Fibroblast of skin of right quadriceps (primary cell): ENCODE data around the gene SP6.

Experiments used
- DNase-seq: peaks from one replicate; pipeline ENCODE4 v3.0.0-alpha.2; 2013

The SP6 gene

DNA sequence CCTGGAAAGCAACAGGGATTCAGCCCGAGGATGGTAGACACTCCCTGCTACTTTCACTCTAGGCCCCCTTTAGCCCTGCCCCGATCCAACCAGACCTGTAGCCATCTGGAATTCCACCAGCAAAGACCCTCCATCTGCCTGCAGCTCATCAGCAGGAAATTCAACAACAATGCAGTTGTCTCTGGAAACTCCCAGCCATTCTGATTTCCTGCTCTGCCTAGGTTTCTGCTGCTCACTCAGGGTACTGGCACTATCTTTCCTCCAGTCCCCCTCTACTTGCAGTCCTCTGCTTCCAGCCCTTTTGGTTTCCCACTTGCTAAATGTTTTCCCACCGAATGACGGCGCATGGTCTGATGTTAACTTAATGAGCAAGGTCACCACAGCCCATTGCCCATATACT lies 2.7 kb upstream of the SP6 start:
- DNase-seq, result no peak

DNA sequence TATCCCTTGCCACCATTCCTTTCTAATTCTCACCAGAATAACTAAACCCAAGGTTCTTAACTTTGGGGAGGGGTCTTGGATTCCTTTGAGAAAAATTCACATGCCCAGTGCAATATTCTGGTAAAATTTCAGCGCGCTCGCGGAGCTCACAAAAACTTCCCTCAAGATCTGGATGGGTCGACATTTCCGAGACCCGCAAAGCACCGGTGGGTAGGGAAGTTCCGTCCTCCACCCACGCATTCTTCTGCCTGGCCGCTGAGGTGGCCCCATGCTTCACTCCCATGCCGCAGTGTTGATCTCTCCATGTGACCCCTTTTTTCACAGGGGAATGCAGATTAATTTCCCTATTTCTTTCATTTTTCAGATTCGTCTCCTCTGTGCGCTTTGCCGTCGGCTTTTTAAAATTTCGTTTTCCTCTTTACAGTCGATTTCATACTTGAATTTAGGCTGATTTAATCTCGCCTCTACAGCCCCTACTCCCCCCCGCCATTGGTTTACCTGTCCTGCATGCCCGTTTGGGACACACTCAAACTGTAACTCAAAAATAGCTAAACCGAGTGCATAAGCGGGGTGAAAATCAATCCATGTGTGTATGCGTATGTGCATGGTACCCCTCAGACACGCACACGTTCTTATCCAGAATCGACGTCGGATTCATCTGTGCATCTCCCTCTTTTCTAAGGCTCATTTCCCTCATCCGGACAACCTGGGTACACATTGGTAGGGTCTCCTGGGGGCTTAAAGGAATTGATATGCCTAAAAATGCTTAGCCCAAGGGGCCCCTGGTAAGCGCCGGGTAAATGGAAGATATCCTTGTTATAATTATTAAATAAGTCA lies 1.4 kb upstream of the SP6 start:
- DNase-seq, result no peak

DNA sequence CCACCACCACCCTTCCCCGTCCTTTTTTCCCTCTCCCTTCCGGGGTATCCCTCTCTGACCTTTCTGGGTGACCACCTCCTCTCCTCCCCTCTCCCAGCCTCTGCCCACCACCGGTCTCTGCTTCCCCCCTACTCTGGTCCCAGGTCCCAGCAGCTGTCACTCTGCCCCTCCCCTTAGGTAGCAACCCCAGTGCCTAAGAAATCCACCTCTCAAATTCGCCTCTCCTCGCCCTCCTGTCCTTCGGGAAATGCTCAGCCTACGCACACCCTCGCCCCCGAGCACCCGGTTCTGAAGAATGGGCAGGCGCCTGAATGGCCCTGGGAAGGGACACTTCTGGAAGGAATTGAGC lies 775 bp upstream of the SP6 start:
- no peak for DNase-seq

DNA sequence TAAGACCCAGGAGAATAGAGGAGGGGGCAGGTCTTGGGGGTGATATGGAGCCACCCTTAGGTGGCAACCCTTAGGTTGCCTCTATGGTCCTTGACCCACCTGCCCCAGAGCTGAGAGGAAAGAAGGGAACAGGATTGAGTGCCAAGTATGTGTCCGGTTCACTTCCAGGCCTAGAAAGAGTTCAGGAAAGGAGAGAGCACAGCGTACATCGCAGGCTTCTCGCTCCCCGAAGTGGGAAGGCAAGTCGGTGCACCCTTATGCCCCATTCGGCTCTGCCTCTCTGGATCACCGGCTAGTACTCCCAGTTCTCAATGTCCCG lies 631 bp downstream of the SP6 start:
- DNase-seq, result no peak

DNA sequence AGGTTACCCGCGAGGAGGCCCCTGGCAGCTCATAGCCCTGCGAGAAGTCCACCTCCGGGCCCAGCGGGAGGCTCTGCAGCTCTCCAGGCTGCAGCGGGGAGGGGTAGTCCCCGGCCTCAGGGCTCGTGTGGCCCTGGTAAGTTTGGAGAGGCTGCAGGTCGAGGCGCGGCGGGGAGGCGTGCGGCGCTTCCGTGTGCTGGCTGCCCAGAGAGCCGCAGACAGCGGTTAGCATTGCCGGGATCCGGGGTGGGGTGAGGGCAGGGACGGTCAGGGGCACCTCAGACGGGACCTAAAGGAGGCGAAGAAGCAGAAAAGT lies 2.8 kb downstream of the SP6 start:
- no peak for DNase-seq

DNA sequence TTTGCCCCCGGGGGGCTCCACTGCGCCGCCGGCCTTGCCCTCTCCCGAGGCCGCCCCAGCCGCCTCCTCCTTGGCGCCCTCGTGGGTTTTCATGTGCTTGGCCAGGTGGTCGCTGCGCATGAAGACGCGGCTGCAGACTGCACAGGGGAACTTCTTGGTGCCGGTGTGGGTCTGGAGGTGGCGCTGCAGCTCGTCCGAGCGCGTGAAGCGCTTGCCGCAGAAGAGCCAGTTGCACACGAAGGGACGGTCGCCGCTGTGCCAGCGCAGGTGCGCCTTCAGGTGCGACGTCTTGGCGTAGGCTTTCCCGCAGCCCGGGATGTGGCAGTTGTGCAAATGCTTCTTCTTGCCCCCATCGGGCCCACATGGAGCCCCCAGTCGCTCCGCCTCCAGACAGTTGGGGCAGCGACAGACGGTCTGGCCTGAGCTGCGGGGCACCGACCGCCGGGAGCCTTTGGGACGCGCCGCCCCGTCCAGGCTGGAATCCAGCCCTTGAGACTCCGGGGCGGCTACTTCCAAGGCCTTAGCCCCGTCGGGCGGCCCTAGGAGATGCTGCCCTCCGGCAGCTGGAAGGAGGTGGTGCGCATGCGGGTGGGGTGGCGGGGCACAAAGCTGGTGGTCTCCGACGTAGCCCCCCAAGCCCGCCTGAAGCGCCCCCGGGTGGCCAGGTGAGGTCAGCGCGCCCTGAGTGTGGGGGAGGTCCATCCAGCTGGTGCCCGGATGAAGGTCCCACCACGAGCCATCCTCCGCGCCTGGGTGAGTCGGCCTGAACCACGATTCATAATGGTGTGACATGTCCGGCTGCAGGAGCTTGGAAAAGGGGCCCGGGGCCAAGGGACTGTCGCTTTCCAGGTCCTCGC lies 3.4 kb downstream of the SP6 start:
- no peak for DNase-seq

DNA sequence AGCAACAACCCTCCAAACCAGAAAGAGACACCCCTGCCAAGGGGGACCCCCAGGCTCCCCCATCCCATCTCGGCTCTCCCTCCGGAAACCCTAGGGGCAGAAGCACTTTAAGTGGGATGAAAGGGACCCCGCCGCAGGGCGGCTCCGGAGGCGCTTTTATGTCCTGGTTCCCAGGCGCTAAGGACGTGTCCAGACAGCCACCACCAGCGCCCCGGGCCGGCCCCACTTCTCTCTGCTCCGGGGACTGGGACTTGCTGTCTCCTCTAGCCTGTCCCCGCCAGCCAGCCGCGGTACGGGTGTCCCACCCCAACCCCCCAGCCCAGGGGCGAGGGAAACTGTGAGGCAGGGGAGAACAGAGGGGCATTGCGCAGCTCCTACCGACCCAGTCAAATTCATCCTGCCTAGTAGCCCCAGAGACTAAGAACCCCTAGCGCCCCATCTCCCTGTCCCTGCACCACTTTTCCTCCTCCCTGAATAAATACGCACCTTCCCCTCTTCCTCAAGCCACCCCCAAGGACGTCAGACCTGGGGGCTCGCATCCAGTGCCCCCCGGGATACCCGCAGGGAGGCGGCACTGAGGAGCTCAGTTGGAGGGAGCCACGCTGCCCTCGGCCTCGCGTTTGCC lies 4.1 kb downstream of the SP6 start:
- no peak for DNase-seq

DNA sequence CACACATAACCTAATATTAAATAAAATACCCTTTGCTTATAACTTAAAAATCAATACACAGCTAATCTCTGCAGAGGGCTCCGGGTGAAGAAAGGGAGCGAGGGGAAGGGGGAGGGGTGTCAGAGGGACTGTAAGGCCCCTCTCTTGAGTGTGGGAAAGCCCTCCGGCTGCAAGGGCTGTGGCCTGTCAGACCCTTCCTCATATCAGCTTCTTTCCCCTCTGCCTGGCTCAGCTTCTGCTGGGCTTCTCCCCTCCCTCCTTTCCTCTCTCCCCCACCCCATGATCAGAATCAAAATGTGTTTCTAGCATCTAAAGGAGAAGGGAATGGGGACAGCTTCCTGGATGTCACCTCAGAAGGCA lies 5.3 kb downstream of the SP6 start:
- DNase-seq, result no peak

DNA sequence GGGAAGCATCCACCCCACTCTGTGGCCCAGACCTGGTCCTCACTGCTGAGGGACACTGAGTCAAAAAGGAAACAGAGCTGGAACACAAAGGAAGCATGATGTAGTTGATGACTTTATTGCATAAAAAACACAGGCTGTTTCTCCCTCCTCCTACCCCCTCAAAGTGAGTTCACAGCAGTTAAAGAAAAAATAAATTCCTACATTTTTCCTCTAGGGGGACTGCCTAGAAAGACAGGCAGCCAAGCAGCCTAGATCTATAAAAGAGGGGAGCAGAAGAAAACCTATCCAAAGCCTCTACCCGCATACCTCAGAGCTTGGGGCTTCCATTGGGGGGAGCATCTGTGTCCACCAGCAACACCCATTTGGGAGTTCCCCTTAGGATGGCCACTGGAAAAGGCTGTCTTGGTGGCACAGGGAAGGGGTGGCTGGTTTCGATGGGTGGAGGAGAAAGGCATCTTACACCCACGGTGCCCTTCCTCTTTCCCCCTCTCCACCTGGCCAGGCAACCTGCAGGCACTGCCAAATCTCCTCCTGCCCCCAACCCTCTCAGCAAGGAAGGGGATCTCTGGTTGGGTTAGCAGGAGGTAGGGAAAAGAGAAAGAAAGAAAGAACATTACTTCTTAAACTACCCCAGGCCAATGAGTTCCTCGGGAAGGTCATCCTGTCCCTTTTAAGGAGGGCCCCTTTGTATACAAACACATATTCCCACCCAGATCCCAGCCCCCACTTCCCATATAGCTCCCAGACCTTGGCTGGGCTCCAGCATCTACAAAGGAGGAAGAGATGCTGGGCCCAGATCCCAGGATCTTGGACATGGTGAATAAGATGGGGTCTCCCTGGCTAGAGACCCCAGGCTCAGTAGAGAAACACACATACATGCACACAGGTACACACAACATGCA lies 5.9 kb downstream of the SP6 start:
- DNase-seq, result peak; percentile 22

DNA sequence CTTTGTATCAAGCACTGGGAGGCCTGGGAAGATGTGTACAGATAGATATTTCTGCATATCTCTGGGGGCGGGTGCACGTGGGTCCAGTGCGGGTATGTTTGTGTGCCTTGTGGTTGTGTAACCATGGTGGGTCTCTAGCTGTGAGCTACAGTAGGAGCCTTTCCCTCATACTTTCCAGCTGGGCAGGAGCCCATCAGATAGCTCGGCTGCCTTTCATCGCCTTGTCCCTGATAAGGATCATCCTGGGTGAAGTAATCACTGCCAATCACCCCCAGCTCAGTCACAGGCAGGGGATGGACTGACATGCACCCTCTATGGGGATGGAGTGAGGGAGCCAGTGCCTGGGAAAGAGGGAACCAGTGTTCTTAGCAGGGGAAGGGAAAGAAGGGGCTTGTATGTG lies 6.7 kb downstream of the SP6 start:
- peak; percentile 16 for DNase-seq

DNA sequence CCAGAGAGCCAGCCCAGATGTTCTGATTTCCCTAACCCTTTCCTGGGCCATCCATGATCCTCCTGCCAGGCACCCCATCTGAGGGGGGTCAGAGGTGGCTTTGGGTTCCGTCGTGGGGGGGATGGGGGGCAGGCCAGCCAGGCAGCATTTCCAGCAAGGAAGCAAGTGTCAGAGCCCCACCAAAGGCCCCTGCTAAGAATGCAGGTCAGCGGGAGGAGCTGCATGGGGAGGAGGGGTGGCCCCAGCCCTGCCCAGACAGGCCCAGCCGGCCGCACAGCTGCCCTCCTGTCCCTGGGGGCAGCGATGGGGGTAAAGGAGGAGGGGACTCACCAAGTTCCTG lies 7.6 kb downstream of the SP6 start:
- no peak for DNase-seq

DNA sequence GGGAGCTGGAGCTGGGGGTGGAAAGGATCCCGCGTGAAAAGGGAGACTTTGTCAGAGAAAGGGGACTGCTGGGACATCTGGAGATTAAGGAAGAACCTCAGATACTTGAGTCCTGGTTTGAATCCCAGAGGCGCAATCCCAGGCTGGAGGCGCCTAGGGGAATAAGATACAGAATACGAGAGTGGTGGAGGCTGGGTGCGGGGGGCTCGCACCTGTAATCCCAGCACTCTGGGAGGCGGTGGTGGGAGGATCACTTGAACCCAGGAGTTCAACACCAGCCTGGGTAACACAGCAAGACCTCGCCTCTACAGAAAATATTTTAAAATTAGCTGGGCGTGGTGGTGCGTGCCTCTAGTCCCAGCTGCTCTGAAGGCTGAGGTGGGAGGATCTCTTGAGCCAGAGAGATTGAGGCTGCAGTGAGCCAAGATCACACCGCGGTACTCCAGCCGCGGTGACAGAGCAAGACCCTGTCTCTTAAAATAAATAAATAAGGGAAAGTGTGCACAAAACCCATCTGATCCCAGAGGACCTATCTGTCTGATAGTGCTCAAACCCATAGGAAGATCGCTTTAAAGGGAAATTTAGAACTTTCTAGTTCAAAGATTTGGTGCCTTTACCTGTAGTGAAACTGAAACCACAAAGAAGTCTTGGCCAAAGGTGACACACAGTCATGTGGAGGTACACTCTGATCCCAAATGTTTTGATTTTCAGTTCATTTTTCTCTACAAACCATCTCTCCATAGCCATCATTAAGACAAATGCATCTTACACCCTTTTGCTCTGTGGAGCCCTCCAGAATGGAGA lies 9.3 kb downstream of the SP6 start:
- DNase-seq, result no peak

DNA sequence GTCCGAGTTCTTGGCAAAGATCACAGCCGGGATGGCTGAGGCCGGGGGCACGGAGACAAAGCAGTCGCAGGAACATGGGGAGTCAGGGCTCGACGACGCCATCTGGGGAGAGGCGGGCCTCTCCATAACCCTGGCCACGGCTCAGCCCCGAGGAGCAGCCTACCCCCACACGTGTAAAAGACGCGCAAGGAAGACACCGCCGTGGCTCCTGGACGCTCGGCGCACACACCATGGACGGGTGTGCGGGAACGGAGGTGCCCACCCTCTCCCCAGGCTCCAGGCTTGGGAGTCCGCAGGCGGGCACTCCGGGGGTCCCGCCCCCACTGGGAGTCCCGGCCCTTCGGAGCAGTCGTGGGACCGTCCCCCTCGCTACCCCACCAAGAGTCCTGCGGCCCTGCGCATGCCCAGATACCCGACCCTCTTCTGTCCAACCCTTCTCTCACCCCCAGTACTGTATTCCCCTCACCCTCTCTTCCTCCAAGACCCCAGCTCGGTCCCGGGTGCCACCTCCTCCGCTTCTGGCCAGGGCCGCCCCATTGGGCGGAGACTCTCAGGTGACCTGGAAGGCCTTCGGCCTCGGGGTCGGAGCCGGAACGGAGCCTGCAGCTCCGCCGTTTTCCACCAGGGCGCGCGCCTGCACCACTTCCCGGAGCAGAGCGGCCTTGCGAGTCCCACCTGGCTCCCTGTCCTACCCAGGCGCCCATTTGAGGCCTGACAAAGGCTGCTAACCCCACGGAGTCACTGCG lies 10.0 kb downstream of the SP6 start, which contains the start of gene SCRN2:
Gene SCRN2 (minus strand): TSS at position 532 of the 746 bp plus-strand sequence. CDS start 430 bp downstream, at position 102.
- peak; percentile 77 for DNase-seq

DNA sequence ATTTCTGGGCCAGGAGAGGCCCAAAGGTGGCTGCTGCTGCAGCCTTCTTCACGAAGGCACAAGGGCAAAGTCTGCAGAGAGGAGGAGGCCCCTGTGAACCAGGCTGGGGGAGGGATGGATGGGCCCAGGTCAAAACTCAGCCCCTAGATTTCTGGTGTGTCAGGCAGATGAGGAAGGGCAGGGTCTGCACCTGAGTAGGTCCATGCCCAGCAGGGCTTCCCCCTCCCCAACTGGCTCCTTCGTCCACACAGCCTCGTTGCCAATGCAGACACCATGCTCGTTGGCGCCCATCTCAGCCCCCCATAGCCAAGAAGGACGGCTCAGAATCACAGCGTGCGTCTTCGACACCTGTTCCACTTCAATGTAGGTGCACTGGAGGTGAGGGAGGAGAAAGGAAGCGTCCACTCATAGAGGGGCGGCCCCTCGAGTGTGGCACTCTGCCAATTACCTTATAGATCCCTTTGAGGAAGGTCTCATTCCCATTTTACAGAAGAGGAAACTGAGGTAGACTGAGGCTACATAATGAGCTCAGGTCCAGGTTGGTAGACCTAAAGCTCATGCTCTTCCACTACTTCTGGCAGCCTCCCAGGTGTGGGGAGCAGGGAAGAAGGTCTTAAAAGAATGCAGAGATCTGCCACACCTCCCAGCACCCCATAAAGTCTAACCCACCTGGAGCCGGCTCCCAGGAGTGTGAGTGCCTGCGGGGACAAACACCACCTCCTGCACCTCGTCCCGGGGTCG lies 10.8 kb downstream of the SP6 start:
- no peak for DNase-seq

DNA sequence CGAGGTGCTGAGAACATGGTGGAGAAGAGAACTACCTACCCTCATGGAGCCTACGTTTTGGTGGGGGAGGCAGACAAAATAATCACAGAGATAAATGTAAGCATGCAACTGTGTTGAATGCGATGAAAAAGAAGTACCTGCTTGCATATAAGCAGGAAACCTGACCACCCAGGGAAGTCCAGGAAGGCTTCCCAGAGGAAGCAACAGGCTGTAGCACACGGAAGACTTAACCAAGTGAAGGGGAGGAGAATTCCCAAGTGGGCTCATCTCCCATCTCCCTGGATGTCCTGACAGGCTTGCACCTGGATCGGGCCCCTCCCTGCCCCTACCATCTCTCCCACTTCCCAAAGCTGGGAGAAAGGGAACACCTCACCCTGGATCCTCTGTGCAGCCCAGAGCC lies 11.9 kb downstream of the SP6 start:
- no peak for DNase-seq

DNA sequence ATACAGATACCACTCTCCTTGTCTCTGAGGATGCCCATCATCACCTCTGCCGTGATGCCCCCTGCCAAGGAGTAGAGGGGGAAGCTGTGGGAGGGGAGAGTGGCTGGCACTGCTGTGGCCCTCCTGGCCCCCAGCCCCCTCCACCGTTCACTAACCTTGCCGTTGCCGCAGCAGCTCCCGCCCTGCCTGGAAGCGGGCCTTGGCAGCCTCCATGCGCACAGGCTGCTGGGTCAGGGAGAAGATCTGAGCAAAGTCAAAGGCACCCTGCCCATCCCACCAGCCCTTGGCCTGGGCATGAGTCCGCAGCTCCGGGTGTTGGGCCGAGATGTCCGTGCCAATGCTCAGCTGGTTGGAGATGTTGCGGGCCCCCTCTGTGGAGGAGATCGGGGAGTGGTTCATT lies 12.3 kb downstream of the SP6 start:
- no peak for DNase-seq

DNA sequence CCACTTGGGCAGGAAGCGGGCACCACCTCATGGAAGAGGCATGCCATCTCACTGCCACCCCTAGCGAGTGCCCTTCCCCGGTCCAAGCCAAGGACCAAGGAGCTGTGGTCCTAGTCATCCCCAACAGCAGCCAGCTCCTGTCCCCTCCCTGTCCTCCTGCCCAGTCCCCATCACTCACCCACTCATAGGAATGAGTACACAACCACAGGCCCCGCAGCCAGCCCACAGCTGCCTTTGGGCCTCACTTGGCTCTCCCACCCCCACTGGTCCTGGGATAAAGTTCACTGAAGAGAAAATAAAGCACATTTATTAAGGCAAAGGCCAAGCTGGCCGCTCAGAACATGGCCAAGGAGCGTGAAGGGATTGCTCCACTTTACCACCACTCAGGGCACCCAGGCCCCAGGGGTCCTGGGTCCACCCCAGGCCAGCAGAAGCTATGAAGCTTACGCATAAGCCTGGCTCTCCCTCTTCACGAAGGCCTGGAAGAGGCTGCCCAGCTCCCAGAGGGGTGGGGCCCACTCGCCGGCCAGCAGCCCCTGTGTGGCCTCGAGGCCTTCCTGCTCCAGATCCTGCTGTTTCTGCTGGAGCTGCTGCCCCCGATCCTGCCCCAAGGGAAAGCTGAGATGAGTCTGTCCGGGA lies 13.4 kb downstream of the SP6 start:
- no peak for DNase-seq

DNA sequence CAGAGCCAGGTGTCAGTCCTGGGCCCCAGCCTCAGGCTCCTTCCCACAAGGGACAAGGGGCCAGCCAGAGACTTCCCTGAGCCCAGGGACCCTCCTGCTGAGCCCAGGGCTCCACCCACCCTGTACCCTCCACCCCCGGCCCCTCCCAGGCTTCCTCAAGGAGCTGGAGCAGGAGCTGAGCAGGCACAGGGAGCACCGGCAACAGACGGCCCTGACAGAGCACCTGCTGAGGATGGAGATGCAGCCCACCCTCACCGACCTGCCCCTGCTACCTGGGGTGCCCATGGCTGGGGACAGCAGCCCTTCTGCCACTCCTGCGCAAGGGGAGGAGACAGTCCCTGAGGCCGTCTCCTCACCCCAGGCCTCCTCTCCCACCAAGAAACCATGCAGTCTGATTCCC lies 14.4 kb downstream of the SP6 start:
- no peak for DNase-seq

DNA sequence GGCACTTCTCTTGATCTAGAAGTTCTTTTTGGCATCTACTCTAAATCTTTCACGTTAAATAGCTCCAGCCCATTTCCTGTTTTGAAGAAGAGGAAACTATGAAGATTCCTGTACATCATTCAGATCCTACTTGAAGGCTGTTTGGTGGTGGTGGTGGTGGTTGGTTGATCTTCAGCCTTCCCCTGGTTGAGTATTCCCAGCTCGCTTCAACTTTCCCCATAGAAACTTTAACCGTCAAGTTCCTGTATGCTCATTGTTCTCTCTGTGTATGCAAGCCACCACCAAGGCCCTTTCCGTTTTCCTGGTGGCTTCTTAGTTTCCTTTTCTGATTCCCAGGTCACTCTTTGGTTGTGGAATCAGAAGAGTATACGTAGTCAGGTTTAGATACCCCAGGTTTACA lies 16.2 kb downstream of the SP6 start:
- no peak for DNase-seq

DNA sequence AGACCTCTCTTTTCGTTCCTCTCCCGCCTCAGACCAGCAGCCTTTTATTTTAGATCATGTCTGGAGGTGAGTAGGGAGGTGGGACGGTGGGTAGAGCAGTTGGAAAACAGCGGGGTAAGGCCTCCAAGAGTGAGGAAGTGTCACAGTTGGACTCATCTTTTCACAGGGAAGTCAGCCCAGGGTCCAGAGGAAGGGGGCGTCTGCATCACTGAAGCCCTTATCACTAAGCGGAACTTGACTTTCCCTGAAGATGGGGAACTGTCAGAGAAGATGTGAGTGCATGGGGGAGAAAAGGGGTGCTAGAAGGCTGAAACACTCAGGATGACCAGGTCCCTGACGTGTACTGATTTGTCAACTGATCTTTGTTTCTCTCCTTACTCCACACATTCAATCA lies 19.0 kb downstream of the SP6 start:
- DNase-seq, result no peak
